Left renal cortex interstitium (tissue), 4 donors: Measurements from ENCODE around the gene SECISBP2L. TPM values are rescaled to one million over a fixed set of nuclear protein-coding genes. Genes with fewer than 3 reads are reported as not detected.

Experiments
- polyA plus RNA-seq, 4 donors: library from polyadenylated mRNA; unstranded; fragments of 120-200 nt; gene quantifications; one replicate each; pipeline ENCODE4 v1.2.1, GENCODE V29; 2013; ENCODE audit not compliant: insufficient read length in 4 of 4

Gene SECISBP2L
- polyA plus RNA-seq, 4 donors, result 44.4 to 72.9 (median 52.5) TPM

Other genes with a start within 250 kb of the SECISBP2L start
- 10 to 100 TPM in 2 of 4 donors, 1 to 10 TPM in 2; 4.7 to 11.2 (median 8.4) TPM for gene CEP152, start 235.4 kb downstream of the SECISBP2L start, polyA plus RNA-seq
- 100 to 1,000 TPM; 314 to 382 (median 329) TPM for gene EID1, start 168.3 kb downstream of the SECISBP2L start, polyA plus RNA-seq
- gene SHC4, start 82.5 kb downstream of the SECISBP2L start, polyA plus RNA-seq, result 1 to 10 TPM; 2.3 to 3.2 (median 2.7) TPM
- 100 to 1,000 TPM in 2 of 4 donors, 10 to 100 TPM in 2; 82.1 to 116 (median 98.8) TPM for gene COPS2, start 109.2 kb upstream of the SECISBP2L start, polyA plus RNA-seq
- gene GALK2, start 123.8 kb upstream of the SECISBP2L start, polyA plus RNA-seq, result 10 to 100 TPM; 26.4 to 32.2 (median 31.6) TPM